Measurements from ENCODE around the gene KCNAB2. TPM values are rescaled to one million over a fixed set of nuclear protein-coding genes. Genes with fewer than 3 reads are reported as not detected.

KCNAB2 gene
- 307 and 312 TPM in 2 replicates for total RNA-seq

- intact Hi-C loops (cut with micrococcal nuclease): no loop called here
- Mint-ChIP-seq H3K9me3 (no peaks in the 10 kb centered on the region), H3K27me3 (ENCODE audit: low read depth) (no peaks in the 10 kb centered on the region), H3K4me3 (ENCODE audit: low read depth) (no peak within 1 kb of the TSS), H3K27ac (no peak within 1 kb of the TSS), H3K4me1 (ENCODE audit: low read depth) (no peaks in the 10 kb centered on the region), H3K36me3 (ENCODE audit: low read depth) (peaks cover 67% of the 10 kb centered on the region)
- DNase-seq (ENCODE audit: low spot score): no peak
Observed at GRCh38 chr1:6045561-6045960, at the start of gene KCNAB2. TSS of gene KCNAB2 (plus strand) at chr1:6045888. CDS start at chr1:6051537, 5,649 bp downstream.

GRCh38 chr1:5996641-5997270 lies 48.9 kb upstream of the KCNAB2 start:
- DNase-seq (ENCODE audit: low spot score): no peak
- Mint-ChIP-seq H3K27me3 (ENCODE audit: low read depth) (no peaks in the 10 kb centered on the region), H3K9me3 (no peaks in the 10 kb centered on the region), H3K36me3 (ENCODE audit: low read depth) (peaks cover 12% of the 10 kb centered on the region), H3K4me1 (ENCODE audit: low read depth) (peaks cover 15% of the 10 kb centered on the region), H3K27ac (no peak overlapping the region), H3K4me3 (ENCODE audit: low read depth) (no peak overlapping the region)
- intact Hi-C loops (cut with micrococcal nuclease): no loop called here

- peak overlapping the region; percentile 15 for H3K27ac Mint-ChIP-seq
- peaks cover 15% of the 10 kb centered on the region for H3K4me1 Mint-ChIP-seq (ENCODE audit: low read depth)
- peaks cover 12% of the 10 kb centered on the region for H3K36me3 Mint-ChIP-seq (ENCODE audit: low read depth)
- intact Hi-C loops (cut with micrococcal nuclease): no loop called here
- H3K27me3 Mint-ChIP-seq (ENCODE audit: low read depth): no peaks in the 10 kb centered on the region
- H3K9me3 Mint-ChIP-seq: no peaks in the 10 kb centered on the region
- no peak overlapping the region for H3K4me3 Mint-ChIP-seq (ENCODE audit: low read depth)
- DNase-seq (ENCODE audit: low spot score): no peak
Observed at GRCh38 chr1:5997316-5997715, 48.4 kb upstream of the KCNAB2 start.

- no peak overlapping the region for H3K27ac Mint-ChIP-seq
- no peak overlapping the region for H3K4me3 Mint-ChIP-seq (ENCODE audit: low read depth)
- H3K36me3 Mint-ChIP-seq (ENCODE audit: low read depth): peaks cover 16% of the 10 kb centered on the region
- intact Hi-C loops (cut with micrococcal nuclease): no loop called here
- H3K9me3 Mint-ChIP-seq: no peaks in the 10 kb centered on the region
- DNase-seq (ENCODE audit: low spot score): no peak
- peaks cover 15% of the 10 kb centered on the region for H3K4me1 Mint-ChIP-seq (ENCODE audit: low read depth)
- H3K27me3 Mint-ChIP-seq (ENCODE audit: low read depth): no peaks in the 10 kb centered on the region
Observed at GRCh38 chr1:5998051-5998905, 47.4 kb upstream of the KCNAB2 start.

DNA sequence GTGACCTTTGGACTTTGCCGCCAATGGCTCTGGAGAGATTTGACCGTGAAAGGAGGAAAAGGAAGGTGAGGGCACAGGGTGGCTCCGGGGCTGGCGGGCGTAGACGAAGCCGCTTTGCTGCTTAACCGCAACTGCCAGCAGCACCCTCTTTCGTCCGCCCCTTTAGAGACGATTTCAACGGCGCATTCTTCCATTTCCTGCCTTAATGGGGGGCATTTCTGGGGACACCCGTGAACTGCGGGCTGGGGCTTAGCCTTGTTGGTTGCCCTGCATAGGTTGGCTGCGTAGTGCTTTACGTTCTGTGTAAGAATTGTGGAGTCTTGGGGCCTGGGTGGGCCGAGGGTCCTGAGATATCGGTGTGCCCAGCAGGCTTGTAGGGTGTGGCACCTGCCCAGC lies 46.8 kb upstream of the KCNAB2 start:
- intact Hi-C loops (cut with micrococcal nuclease): no loop called here
- no peak overlapping the region for H3K27ac Mint-ChIP-seq
- H3K36me3 Mint-ChIP-seq (ENCODE audit: low read depth): peaks cover 21% of the 10 kb centered on the region
- H3K9me3 Mint-ChIP-seq: no peaks in the 10 kb centered on the region
- no peaks in the 10 kb centered on the region for H3K27me3 Mint-ChIP-seq (ENCODE audit: low read depth)
- H3K4me3 Mint-ChIP-seq (ENCODE audit: low read depth): no peak overlapping the region
- H3K4me1 Mint-ChIP-seq (ENCODE audit: low read depth): peaks cover 12% of the 10 kb centered on the region
- DNase-seq (ENCODE audit: low spot score): no peak

DNA sequence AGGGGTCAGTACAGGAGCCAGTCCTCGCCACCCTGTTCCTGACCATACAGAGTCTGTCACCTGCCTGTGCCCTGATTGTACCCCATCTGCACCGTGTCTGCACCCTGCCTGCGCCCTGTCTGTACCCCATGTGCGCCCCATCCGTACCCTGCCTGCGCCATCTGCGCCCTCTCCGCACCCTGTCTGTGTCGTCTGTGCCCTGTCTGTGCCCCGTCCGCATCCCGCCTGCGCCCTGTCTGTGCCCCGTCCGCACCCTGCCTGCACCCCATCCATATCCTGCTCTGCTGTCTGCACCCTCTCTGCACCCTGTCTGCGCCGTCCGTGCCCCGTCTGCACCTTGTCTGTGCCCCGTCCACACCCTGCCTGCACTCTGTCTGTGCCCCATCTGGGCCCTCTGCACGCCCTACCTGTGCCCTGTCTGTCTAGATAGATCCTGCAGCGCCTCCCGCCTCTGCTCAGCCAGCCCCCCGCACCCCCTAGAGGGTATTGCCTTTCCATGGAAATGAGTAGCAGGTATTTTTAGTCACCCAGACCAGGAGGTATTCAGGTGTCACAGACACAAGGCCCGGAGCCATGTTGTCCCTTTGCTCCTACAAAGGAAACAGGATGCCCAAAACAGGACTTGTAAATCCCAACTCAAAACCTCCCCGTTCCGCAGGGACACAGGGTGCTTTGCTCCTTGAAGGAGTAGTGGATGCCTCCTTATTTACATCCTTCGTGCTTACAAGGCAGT lies 45.8 kb upstream of the KCNAB2 start:
- no peaks in the 10 kb centered on the region for H3K9me3 Mint-ChIP-seq
- no peak for DNase-seq (ENCODE audit: low spot score)
- peaks cover 14% of the 10 kb centered on the region for H3K36me3 Mint-ChIP-seq (ENCODE audit: low read depth)
- H3K27me3 Mint-ChIP-seq (ENCODE audit: low read depth): no peaks in the 10 kb centered on the region
- H3K27ac Mint-ChIP-seq: no peak overlapping the region
- no peak overlapping the region for H3K4me3 Mint-ChIP-seq (ENCODE audit: low read depth)
- intact Hi-C loops (cut with micrococcal nuclease): no loop called here
- peaks cover 5% of the 10 kb centered on the region for H3K4me1 Mint-ChIP-seq (ENCODE audit: low read depth)

DNA sequence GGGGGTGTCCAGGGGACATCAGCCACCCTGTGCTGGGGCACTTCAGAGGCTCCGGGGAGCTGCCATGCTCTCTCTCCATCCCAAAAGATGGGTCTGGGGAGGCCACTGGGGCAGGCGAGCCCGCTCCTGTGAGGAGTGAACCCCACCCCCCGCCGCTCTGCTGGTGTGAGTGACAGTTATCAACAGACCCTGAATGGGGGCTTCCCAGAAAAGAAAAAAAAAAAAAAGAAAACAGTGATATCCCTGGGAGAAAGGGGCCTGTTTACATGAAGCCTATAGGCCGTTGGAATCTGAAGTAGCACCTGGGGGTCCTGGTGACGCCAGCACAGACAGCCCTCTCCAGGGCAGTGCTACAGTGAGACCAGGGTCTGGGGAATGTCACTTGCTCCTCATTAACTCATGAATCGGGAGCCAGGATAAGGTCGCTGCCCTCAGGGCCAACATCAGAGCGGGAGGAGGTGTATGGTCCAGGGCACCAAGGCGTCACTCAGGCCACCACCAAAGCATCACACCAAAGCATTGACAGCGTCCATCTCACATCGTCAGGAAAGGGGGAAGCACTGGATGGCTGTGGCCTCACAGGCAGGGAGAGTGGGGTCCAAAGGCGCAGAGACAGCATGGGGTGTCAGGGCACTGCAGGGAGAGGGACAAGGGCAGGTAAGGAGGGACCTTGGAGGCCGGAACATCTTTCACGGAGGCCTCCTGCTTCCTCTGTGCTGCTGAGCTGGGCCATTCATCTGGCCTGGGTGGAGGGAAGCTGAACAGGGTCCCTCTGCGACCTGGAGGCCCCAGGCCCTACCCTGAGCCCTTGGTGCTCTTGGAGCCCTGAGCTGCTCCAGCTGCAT lies 45.0 kb upstream of the KCNAB2 start:
- DNase-seq (ENCODE audit: low spot score): no peak
- no peaks in the 10 kb centered on the region for H3K9me3 Mint-ChIP-seq
- no peak overlapping the region for H3K4me3 Mint-ChIP-seq (ENCODE audit: low read depth)
- intact Hi-C loops (cut with micrococcal nuclease): no loop called here
- H3K27me3 Mint-ChIP-seq (ENCODE audit: low read depth): no peaks in the 10 kb centered on the region
- peaks cover 4% of the 10 kb centered on the region for H3K4me1 Mint-ChIP-seq (ENCODE audit: low read depth)
- H3K27ac Mint-ChIP-seq: no peak overlapping the region
- H3K36me3 Mint-ChIP-seq (ENCODE audit: low read depth): peaks cover 14% of the 10 kb centered on the region

DNA sequence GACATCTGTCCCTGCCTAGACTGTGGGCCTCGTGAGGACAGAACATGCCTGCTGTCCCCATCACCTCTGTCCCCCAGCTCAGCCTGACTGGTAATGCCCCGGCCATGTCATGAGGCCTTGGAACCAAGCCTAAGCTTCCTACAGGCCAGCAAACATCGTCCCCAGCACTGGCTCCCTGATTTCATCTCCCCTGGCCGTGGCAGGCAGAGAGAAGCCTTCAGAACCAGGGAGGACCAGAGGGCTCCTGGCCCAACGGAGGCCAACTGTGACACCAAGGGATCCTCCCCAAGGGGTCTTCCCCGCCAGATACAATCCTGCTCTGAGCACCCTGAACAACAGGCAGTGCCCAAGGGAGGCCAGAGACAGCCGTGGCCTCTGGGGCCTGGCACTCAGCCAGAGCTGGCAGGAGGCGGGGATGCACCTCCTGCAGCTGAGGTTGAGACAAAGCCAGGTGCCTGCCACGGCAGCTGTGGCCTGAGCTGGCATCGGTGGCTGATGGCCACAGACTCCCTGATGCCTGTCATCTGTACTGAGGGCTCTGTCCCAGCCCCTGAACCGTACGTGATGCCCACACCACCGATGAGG lies 43.6 kb upstream of the KCNAB2 start:
- no peak for DNase-seq (ENCODE audit: low spot score)
- intact Hi-C loops (cut with micrococcal nuclease): no loop called here
- H3K36me3 Mint-ChIP-seq (ENCODE audit: low read depth): peaks cover 9% of the 10 kb centered on the region
- H3K4me1 Mint-ChIP-seq (ENCODE audit: low read depth): peaks cover 4% of the 10 kb centered on the region
- H3K9me3 Mint-ChIP-seq: no peaks in the 10 kb centered on the region
- no peak overlapping the region for H3K27ac Mint-ChIP-seq
- H3K4me3 Mint-ChIP-seq (ENCODE audit: low read depth): no peak overlapping the region
- no peaks in the 10 kb centered on the region for H3K27me3 Mint-ChIP-seq (ENCODE audit: low read depth)

- no peak overlapping the region for H3K27ac Mint-ChIP-seq
- H3K9me3 Mint-ChIP-seq: no peaks in the 10 kb centered on the region
- no peaks in the 10 kb centered on the region for H3K27me3 Mint-ChIP-seq (ENCODE audit: low read depth)
- H3K4me3 Mint-ChIP-seq (ENCODE audit: low read depth): no peak overlapping the region
- H3K4me1 Mint-ChIP-seq (ENCODE audit: low read depth): peaks cover 5% of the 10 kb centered on the region
- intact Hi-C loops (cut with micrococcal nuclease): no loop called here
- H3K36me3 Mint-ChIP-seq (ENCODE audit: low read depth): peaks cover 9% of the 10 kb centered on the region
- DNase-seq (ENCODE audit: low spot score): no peak
Observed at GRCh38 chr1:6002714-6003501, 42.8 kb upstream of the KCNAB2 start.

DNA sequence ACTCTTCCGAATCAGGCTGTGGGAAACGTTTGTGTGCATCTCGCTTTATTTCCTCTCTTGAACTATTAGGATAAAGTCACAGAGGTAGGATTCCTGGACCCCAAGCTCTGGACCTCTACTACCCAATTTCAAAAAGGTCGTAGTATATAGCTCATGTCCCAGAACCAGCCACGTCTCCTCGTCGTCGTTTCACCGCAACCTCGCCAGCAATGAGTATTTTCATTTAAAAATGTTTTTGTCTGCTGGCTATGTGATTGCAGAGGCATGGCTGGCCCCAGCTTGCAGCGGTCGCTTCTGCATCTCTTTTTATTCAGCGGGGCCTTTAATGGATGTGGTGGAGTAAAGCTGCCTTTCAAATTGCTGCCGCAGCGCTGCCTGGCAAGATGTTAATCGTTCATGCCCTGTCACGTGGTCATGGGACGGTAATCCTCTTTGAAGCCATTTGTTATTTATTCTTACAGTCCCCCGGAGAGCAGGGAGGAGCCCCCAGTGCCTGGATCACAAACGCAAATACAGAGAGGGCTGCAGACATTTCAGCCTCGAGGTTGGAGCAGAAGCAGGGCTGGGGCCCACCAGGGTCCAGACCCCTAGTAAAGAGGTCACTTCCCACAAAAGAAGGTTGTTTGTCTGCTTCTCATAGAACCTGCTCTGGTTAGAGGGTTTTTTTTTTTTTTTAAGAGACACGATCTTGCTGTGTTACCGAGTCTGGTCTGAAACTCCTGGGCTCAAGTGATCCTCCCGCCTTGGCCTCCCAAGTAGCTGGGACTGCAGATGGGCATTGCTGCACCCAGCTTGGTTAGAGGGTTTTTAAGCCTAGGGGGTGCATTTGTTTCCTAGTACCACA lies 41.9 kb upstream of the KCNAB2 start:
- intact Hi-C loops (cut with micrococcal nuclease): no loop called here
- Mint-ChIP-seq H3K27me3 (ENCODE audit: low read depth) (no peaks in the 10 kb centered on the region), H3K4me1 (ENCODE audit: low read depth) (peaks cover 5% of the 10 kb centered on the region), H3K27ac (no peak overlapping the region), H3K36me3 (ENCODE audit: low read depth) (peaks cover 9% of the 10 kb centered on the region), H3K9me3 (no peaks in the 10 kb centered on the region), H3K4me3 (ENCODE audit: low read depth) (no peak overlapping the region)
- no peak for DNase-seq (ENCODE audit: low spot score)

All from activated T-helper 2 cell treated with anti-CD3 and anti-CD28 coated beads, Interferon-gamma antibody, Interleukin-2, Interleukin-4, amounts not matched to agents 10 μg/mL and 5 μg/mL and 100 μg/mL, durations not matched to agents 14 hours and 24 hours and 36 hours (primary cell).